GM18909 (cell line): ENCODE data around the gene HEATR9.

Source experiments
- ATAC-seq: cut with Tn5 transposase; IDR thresholded peaks from one replicate; pipeline ENCODE4 v1.9.1; 2021; ENCODE audit warnings: mild to moderate bottlenecking; ENCODE audit not compliant: unreplicated experiment, poor library complexity

HEATR9 gene

DNA sequence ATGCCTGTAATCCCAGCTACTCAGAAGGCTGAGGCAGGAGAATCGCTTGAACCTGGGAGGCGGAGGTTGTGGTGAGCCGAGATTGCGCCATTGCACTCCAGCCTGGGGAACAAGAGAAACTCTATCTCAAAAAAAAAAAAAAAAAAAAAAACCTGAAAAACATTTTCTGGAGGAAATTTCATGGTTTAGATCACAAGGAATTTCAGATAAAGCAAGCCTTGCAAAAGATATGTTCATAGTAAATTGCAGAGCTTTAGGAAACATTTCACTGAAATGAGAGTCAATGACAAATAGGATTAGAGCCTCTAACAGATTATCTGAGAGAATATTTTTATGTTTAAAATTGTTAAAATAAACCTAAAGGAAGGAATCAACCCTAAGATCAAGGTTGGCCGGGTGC is 56.2 kb downstream of the HEATR9 start:
- ATAC-seq: no peak

- ATAC-seq: no peak
Observed at GRCh38 chr17:35811759-35812158, 56.9 kb downstream of the HEATR9 start.

DNA sequence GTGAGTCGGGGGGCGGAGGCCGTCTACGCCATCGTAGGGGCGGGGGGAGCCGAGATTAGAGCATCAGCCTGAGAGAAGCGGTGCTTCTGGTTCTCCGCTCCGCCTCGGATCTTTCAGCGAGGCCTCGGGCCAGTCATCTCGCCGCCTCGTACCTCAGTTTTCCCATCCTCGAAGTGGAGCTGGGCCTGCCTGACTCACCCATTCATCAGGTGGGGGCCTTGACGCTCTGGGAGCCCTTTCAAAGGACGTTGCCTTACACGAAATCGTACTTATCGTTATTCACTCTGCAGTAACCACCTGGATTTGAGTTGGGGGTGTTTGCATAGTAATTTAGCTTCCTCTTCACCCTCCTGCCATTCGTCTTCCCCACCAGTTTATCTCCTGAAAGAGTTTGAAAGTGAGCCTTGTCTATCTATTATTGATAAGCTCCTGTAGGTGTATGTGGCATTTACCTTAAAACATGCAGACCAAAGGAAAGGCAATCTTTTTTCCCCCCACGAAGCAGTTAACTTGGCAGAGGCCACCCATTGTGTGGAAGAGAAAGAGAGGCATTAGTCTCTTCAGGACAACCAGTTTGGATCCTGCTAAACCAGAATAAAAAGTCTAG is 58.7 kb downstream of the HEATR9 start:
- ATAC-seq: no peak

GRCh38 chr17:35808962-35809854 is 59.5 kb downstream of the HEATR9 start, which contains the start of gene TAF15:
Gene TAF15 (plus strand): TSS chr17:35809484. CDS start chr17:35809570, 86 bp downstream.
- peak; percentile 95 for ATAC-seq

- no peak for ATAC-seq
Observed at GRCh38 chr17:35808240-35808961, 60.3 kb downstream of the HEATR9 start.

- ATAC-seq: no peak
Observed at GRCh38 chr17:35807371-35808144, 61.1 kb downstream of the HEATR9 start.
